Fibroblast of lung (primary cell): ENCODE data around the gene AHR. TPM values are rescaled to one million over a fixed set of nuclear protein-coding genes. Genes with fewer than 3 reads are reported as not detected.

Experiments used
- DNase-seq, 2 donors: peaks; one replicate each; pipeline versions ENCODE4 v3.0.0 to v3.0.0-alpha.2; 2010; ENCODE audit warnings: low read depth in 2 of 2
- H2AFZ ChIP-seq: 2 replicates; pipeline ENCODE4 v1.5.1; 2012; ENCODE audit warnings: low read length, control low read depth, inconsistent platforms
- H3K27ac ChIP-seq: 2 replicates; pipeline ENCODE4 v1.5.1; 2011; ENCODE audit warnings: low read length, control low read depth; ENCODE audit not compliant: insufficient read depth
- H3K27me3 ChIP-seq: 2 replicates; pipeline ENCODE4 v1.5.1; 2011; ENCODE audit warnings: mild to moderate bottlenecking, low read length; ENCODE audit not compliant: control insufficient read depth, insufficient read depth
- H3K36me3 ChIP-seq: 2 replicates; pipeline ENCODE4 v1.5.1; 2011; ENCODE audit warnings: low read length; ENCODE audit not compliant: control insufficient read depth, insufficient read depth
- H3K4me1 ChIP-seq: 2 replicates; pipeline ENCODE4 v1.5.1; 2011; ENCODE audit warnings: low read length; ENCODE audit not compliant: control insufficient read depth, insufficient read depth; ENCODE audit errors: extremely low read depth
- H3K4me2 ChIP-seq: 2 replicates; pipeline ENCODE4 v1.5.1; 2011; ENCODE audit warnings: low read length, control low read depth; ENCODE audit not compliant: insufficient read depth; ENCODE audit errors: extremely low read depth
- H3K4me3 ChIP-seq, 4 experiments: fragments of 200-600 bp in 1 of 4; sonication (generic) in 1 of 4; replicated peaks in 1 of 4; 2 replicates each; pipeline ENCODE4 v1.5.1; 2011 to 2016; ENCODE audit warnings: low read length in 4 of 4, low read depth in 3 of 4, mild to moderate bottlenecking in 3 of 4, control low read depth in 2 of 4, inconsistent platforms in 1 of 4, mixed read lengths in 1 of 4; ENCODE audit not compliant: insufficient read depth in 1 of 4; ENCODE audit errors: control extremely low read depth in 1 of 4
- H3K79me2 ChIP-seq: 2 replicates; pipeline ENCODE4 v1.5.1; 2012; ENCODE audit warnings: mild to moderate bottlenecking, low read length, inconsistent platforms; ENCODE audit not compliant: control insufficient read depth, insufficient read depth
- H3K9ac ChIP-seq: 2 replicates; pipeline ENCODE4 v1.5.1; 2011; ENCODE audit warnings: mild to moderate bottlenecking, low read length, control low read depth; ENCODE audit not compliant: insufficient read depth
- H3K9me3 ChIP-seq: 2 replicates; pipeline ENCODE4 v1.5.1; 2012; ENCODE audit warnings: low read depth, low read length; ENCODE audit not compliant: control insufficient read depth, insufficient read depth
- H4K20me1 ChIP-seq: 2 replicates; pipeline ENCODE4 v1.5.1; 2011; ENCODE audit warnings: low read length; ENCODE audit not compliant: control insufficient read depth, insufficient read depth; ENCODE audit errors: extremely low read depth
- CTCF ChIP-seq, 2 donors: IDR thresholded peaks in 1 of 2; conservative IDR thresholded peaks in 1 of 2; 1 replicate in 1 of 2; 2 replicates in 1 of 2; pipeline ENCODE4 v1.5.1; 2011 to 2012; ENCODE audit warnings: low read length in 2 of 2, control low read depth in 1 of 2, inconsistent platforms in 1 of 2, low read depth in 1 of 2, mild to moderate bottlenecking in 1 of 2
- EZH2 ChIP-seq: IDR thresholded peaks from 2 replicates; pipeline ENCODE4 v1.5.1; 2012; ENCODE audit warnings: low read length, control low read depth, mild to moderate bottlenecking; ENCODE audit errors: missing control alignments
- polyA plus RNA-seq, 2 donors: library from polyadenylated mRNA; depleted of rRNA in 1 of 2; stranded (reverse) in 1 of 2; unstranded in 1 of 2; fragments of >200 nt; gene quantifications; 2 replicates each; pipeline ENCODE4 v1.2.1, GENCODE V29; 2011 to 2012; ENCODE audit warnings: missing spikeins in 1 of 2
- total RNA-seq: library from RNA; depleted of rRNA; stranded (reverse); fragments of >200 nt; gene quantifications from 2 replicates; pipeline ENCODE4 v1.2.1, GENCODE V29; 2014

Gene AHR
- total and polyA plus RNA-seq, 2 donors (not counting 1 experiment from before 2014, with no cell fraction given), result 15.4 to 84.4 TPM

- H2AFZ ChIP-seq, result no peak overlapping the region
- DNase-seq, result no peak
- no peak overlapping the region for H3K9ac ChIP-seq
- H3K27ac ChIP-seq, result no peak overlapping the region
- H3K4me1 ChIP-seq, result peaks cover 2% of the 10 kb centered on the region
- H4K20me1 ChIP-seq, result no peaks in the 10 kb centered on the region
- no peak overlapping the region for H3K4me3 ChIP-seq
- TF ChIP-seq CTCF (conservative IDR thresholded peaks at IDR 0.05 in 1 of 2, IDR thresholded peaks at IDR 0.05 in 1 of 2; ENCODE audit: low read depth in 1 of 2, low read length in 2 of 2) (no peak), EZH2 (no peak)
- no peak overlapping the region for H3K4me2 ChIP-seq
- H3K36me3 ChIP-seq, result peaks cover 2% of the 10 kb centered on the region
- no peaks in the 10 kb centered on the region for H3K27me3 ChIP-seq
- no peaks in the 10 kb centered on the region for H3K9me3 ChIP-seq
- peaks cover 25% of the 10 kb centered on the region for H3K79me2 ChIP-seq
Observed at GRCh38 chr7:17319164-17320101, 21.0 kb downstream of the AHR start.

GRCh38 chr7:17320102-17320497 is 21.6 kb downstream of the AHR start:
- Histone ChIP-seq H3K9me3 (no peaks in the 10 kb centered on the region), H3K79me2 (peaks cover 24% of the 10 kb centered on the region), H3K4me3 (no peak overlapping the region), H3K27ac (no peak overlapping the region), H3K27me3 (no peaks in the 10 kb centered on the region), H4K20me1 (no peaks in the 10 kb centered on the region), H2AFZ (no peak overlapping the region), H3K4me1 (peaks cover 2% of the 10 kb centered on the region), H3K4me2 (no peak overlapping the region), H3K9ac (no peak overlapping the region), H3K36me3 (peaks cover 2% of the 10 kb centered on the region)
- DNase-seq, result peak; percentile 43 to 59
- TF ChIP-seq CTCF (conservative IDR thresholded peaks at IDR 0.05 in 1 of 2, IDR thresholded peaks at IDR 0.05 in 1 of 2; ENCODE audit: low read depth in 1 of 2, low read length in 2 of 2) (no peak), EZH2 (no peak)

GRCh38 chr7:17320657-17321056 is 22.2 kb downstream of the AHR start:
- H3K9ac ChIP-seq, result no peak overlapping the region
- no peaks in the 10 kb centered on the region for H4K20me1 ChIP-seq
- H3K9me3 ChIP-seq, result no peaks in the 10 kb centered on the region
- no peaks in the 10 kb centered on the region for H3K27me3 ChIP-seq
- peaks cover 2% of the 10 kb centered on the region for H3K4me1 ChIP-seq
- peaks cover 24% of the 10 kb centered on the region for H3K79me2 ChIP-seq
- no peak overlapping the region for H3K27ac ChIP-seq
- peak overlapping the region; percentile 6 for H3K4me2 ChIP-seq
- DNase-seq, result peak in 1 of 2 donors; percentile 27
- TF ChIP-seq EZH2 (no peak), CTCF (conservative IDR thresholded peaks at IDR 0.05 in 1 of 2, IDR thresholded peaks at IDR 0.05 in 1 of 2; ENCODE audit: low read depth in 1 of 2, low read length in 2 of 2) (no peak)
- H3K4me3 ChIP-seq, result no peak overlapping the region
- peaks cover 2% of the 10 kb centered on the region for H3K36me3 ChIP-seq
- no peak overlapping the region for H2AFZ ChIP-seq
